ENCODE measurements around the gene NECAB3. TPM values are rescaled to one million over a fixed set of nuclear protein-coding genes. Genes with fewer than 3 reads are reported as not detected.

NECAB3 gene
- total and polyA plus RNA-seq, 2 of the 13 experiments (the other 11 are each of a cell fraction or from before 2014, with no cell fraction given), result 61.5 to 65.5 TPM

GRCh38 chr20:33675136-33675959 lies 1.1 kb upstream of the NECAB3 start (continued):
- peak; percentile 1 for TF ChIP-seq ZNF781 (CRISPR knock-in tag; IDR thresholded peaks at IDR 0.05; ENCODE audit: borderline replicate concordance, not compliant biosample characterization)
- TF ChIP-seq DNMT3B (CRISPR knock-in tag; conservative IDR thresholded peaks at IDR 0.05), result no peak
- no peak for TF ChIP-seq ZSCAN20 (CRISPR knock-in tag; IDR thresholded peaks at IDR 0.05; ENCODE audit: borderline replicate concordance)
- TF ChIP-seq SIX1 (CRISPR knock-in tag; IDR thresholded peaks at IDR 0.05; ENCODE audit: borderline replicate concordance), result no peak
- no peak for TF ChIP-seq ZNF709 (CRISPR knock-in tag; IDR thresholded peaks at IDR 0.05)
- TF ChIP-seq REPIN1 (CRISPR knock-in tag; IDR thresholded peaks at IDR 0.05; ENCODE audit: borderline replicate concordance, low read depth), result no peak; the same call in 1 of the 2 replicates
- TF ChIP-seq PAF1 (CRISPR knock-in tag; IDR thresholded peaks at IDR 0.05), result no peak
- TF ChIP-seq ZNF547 (CRISPR knock-in tag; IDR thresholded peaks at IDR 0.05), result no peak
- TF ChIP-seq EP300 (IDR thresholded peaks at IDR 0.05; ENCODE audit: low read depth in 2 of 2, low read length in 2 of 2), result no peak
- TF ChIP-seq EP300 (CRISPR knock-in tag; IDR thresholded peaks at IDR 0.05; ENCODE audit: borderline replicate concordance), result no peak
- no peak for TF ChIP-seq ZZZ3 (CRISPR knock-in tag; IDR thresholded peaks at IDR 0.05; ENCODE audit: borderline replicate concordance)
- TF ChIP-seq NR0B2 (CRISPR knock-in tag; IDR thresholded peaks at IDR 0.05), result no peak
- no peak for TF ChIP-seq MLX (CRISPR knock-in tag; IDR thresholded peaks at IDR 0.05)
- no peak for TF ChIP-seq RARA (CRISPR knock-in tag; IDR thresholded peaks at IDR 0.05)
- TF ChIP-seq RBAK (CRISPR knock-in tag; IDR thresholded peaks at IDR 0.05), result 0 out of 2 replicates have a peak, but pooled peaks have one; percentile 10
- 0 out of 4 replicates have a peak, but pooled peaks of 1 of the 2 experiments have one; percentile 13 for TF ChIP-seq POLR2A (IDR thresholded peaks at IDR 0.05; ENCODE audit: insufficient read depth in 1 of 2, low read depth in 2 of 2, low read length in 2 of 2)
- TF ChIP-seq ZNF281 (CRISPR knock-in tag; IDR thresholded peaks at IDR 0.05; ENCODE audit: borderline replicate concordance), result 0 out of 2 replicates have a peak, but pooled peaks have one; percentile 13
- TF ChIP-seq NCOA5 (CRISPR knock-in tag; IDR thresholded peaks at IDR 0.05), result no peak
- 0 out of 2 replicates have a peak, but pooled peaks have one; percentile 23 for TF ChIP-seq ATF7-NPFF (CRISPR knock-in tag; IDR thresholded peaks at IDR 0.05; ENCODE audit: low read depth)
- 0 out of 2 replicates have a peak, but pooled peaks have one; percentile 16 for TF ChIP-seq TFDP2 (CRISPR knock-in tag; IDR thresholded peaks at IDR 0.05)
- 0 out of 2 replicates have a peak, but pooled peaks have one; percentile 12 for TF ChIP-seq SIN3A (IDR thresholded peaks at IDR 0.05; ENCODE audit: borderline replicate concordance, low read depth, low read length)
- 0 out of 2 replicates have a peak, but pooled peaks have one; percentile 3 for TF ChIP-seq HES4 (CRISPR knock-in tag; IDR thresholded peaks at IDR 0.05; ENCODE audit: borderline replicate concordance)
- TF ChIP-seq ZSCAN29 (CRISPR knock-in tag; conservative IDR thresholded peaks at IDR 0.05), result 0 out of 2 replicates have a peak, but pooled peaks have one; percentile 23
- TF ChIP-seq NFATC3 (CRISPR knock-in tag; IDR thresholded peaks at IDR 0.05), result 0 out of 2 replicates have a peak, but pooled peaks have one; percentile 37
- no peak; the same call in 1 of the 2 replicates for TF ChIP-seq GLI4 (CRISPR knock-in tag; IDR thresholded peaks at IDR 0.05; ENCODE audit: borderline replicate concordance)
